Transverse colon (tissue), 4 donors: ENCODE data around the gene CAMTA1. TPM values are rescaled to one million over a fixed set of nuclear protein-coding genes. Genes with fewer than 3 reads are reported as not detected.

ENCODE experiments used
- DNase-seq: peaks from one replicate; pipeline ENCODE4 v3.0.0-alpha.2; 2019
- H3K27ac ChIP-seq, 4 donors: fragments of 200-600 bp; sonication (generic); 2 replicates each; pipeline ENCODE4 v1.5.1; 2016 to 2018; ENCODE audit warnings: inconsistent platforms in 4 of 4
- H3K27me3 ChIP-seq: fragments of 200-600 bp; sonication (generic); 2 replicates; pipeline ENCODE4 v1.5.1; 2017; ENCODE audit warnings: inconsistent platforms
- H3K36me3 ChIP-seq, 4 donors: fragments of 200-600 bp; sonication (generic); 2 replicates each; pipeline ENCODE4 v1.5.1; 2017 to 2019; ENCODE audit warnings: inconsistent platforms in 4 of 4
- H3K4me1 ChIP-seq, 4 donors: fragments of 200-600 bp; sonication (generic); 2 replicates each; pipeline ENCODE4 v1.5.1; 2017 to 2020; ENCODE audit warnings: inconsistent platforms in 4 of 4
- H3K4me3 ChIP-seq, 4 donors: fragments of 200-600 bp; sonication (generic); 1 replicate in 1 of 4; 2 replicates in 3 of 4; pipeline versions ENCODE4 v1.5.1 to v1.6.1; 2017 to 2019; ENCODE audit warnings: inconsistent platforms in 4 of 4
- H3K9me3 ChIP-seq, 2 donors: fragments of 200-600 bp; sonication (generic); 2 replicates each; pipeline ENCODE4 v1.5.1; 2017 to 2019; ENCODE audit warnings: inconsistent platforms in 2 of 2
- EP300 ChIP-seq: sonication (generic); formaldehyde crosslinking; IDR thresholded peaks from one replicate; pipeline ENCODE4 v1.6.1; 2017; ENCODE audit warnings: antibody characterized with exemption, low read depth
- POLR2A ChIP-seq: fragments of 450-650 bp; IDR thresholded peaks from one replicate; pipeline ENCODE4 v1.6.1; 2016; ENCODE audit warnings: antibody characterized with exemption, mild to moderate bottlenecking, moderate library complexity
- POLR2AphosphoS5 ChIP-seq, 3 donors: sonication (generic); formaldehyde crosslinking; IDR thresholded peaks; one replicate each; pipeline ENCODE4 v1.6.1; 2016; ENCODE audit warnings: antibody characterized with exemption in 3 of 3
- whole genome bisulfite sequencing, 2 donors: methylation state at CpG; one replicate each; pipeline ENCODE4 v1.1.5; 2018; ENCODE audit warnings: low coverage in 1 of 2; 5-methylcytosine and 5-hydroxymethylcytosine counted together
- in situ Hi-C, 4 donors: fragments of 200-750 bp; cut with MboI; loops; one replicate each; pipeline versions ENCODE4 v1.15.0 to v1.15.1; 2017; ENCODE audit warnings: low sequenced_read_pairs in 3 of 4, low pct_ligation_motif_present in 1 of 4, low pct_unique_long_range_greater_than_20kb in 1 of 4
- intact Hi-C: fragments of 100-400 bp; cut with DNase I; formaldehyde crosslinking; loops from one replicate; pipeline ENCODE4 v1.15.1; 2023; ENCODE audit warnings: low total_unique reads
- total RNA-seq, 4 donors: library from RNA; depleted of rRNA; stranded (reverse); fragments of >200 nt; gene quantifications; one replicate each; pipeline ENCODE4 v1.1.0, GENCODE V29; 2016
- TF ChIP-seq, protein P1 (sequence below), 5 experiments: fragments of 200-600 bp in 3 of 5; fragments of 450-650 bp in 2 of 5; sonication (generic) in 3 of 5; IDR thresholded peaks; 1 replicate in 2 of 5; 2 replicates in 3 of 5; pipeline ENCODE4 v1.5.1; 2016 to 2017; ENCODE audit warnings: antibody characterized with exemption in 5 of 5, inconsistent platforms in 3 of 5, mild to moderate bottlenecking in 2 of 5, moderate library complexity in 1 of 5

CAMTA1 gene
- total RNA-seq, 4 donors from 2014 or later = 93.8 to 268 (median 130) TPM

DNA sequence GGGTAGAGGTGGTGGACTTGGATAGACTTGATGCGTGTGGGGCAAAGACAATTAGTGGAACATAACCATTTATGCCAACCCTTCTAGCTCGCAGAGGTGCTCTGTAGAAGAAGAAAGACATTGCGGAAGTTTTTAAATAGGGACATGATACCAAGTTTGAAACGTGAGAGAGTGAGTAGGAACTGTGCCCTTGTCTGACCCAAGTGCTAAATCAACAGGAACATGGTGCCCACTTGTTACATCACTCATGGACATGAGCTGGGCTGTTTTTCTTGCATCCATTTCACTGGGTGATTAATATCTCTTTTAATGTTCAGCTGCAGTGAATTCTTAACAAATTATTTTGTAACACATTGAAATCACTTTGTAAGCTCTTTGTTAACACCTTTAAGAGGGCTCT, 577.7 kb downstream of the CAMTA1 start:
- in situ Hi-C loops = no loop called here

GRCh38 chr1:7363450-7363849, 578.2 kb downstream of the CAMTA1 start:
- TF ChIP-seq, protein P1, sequence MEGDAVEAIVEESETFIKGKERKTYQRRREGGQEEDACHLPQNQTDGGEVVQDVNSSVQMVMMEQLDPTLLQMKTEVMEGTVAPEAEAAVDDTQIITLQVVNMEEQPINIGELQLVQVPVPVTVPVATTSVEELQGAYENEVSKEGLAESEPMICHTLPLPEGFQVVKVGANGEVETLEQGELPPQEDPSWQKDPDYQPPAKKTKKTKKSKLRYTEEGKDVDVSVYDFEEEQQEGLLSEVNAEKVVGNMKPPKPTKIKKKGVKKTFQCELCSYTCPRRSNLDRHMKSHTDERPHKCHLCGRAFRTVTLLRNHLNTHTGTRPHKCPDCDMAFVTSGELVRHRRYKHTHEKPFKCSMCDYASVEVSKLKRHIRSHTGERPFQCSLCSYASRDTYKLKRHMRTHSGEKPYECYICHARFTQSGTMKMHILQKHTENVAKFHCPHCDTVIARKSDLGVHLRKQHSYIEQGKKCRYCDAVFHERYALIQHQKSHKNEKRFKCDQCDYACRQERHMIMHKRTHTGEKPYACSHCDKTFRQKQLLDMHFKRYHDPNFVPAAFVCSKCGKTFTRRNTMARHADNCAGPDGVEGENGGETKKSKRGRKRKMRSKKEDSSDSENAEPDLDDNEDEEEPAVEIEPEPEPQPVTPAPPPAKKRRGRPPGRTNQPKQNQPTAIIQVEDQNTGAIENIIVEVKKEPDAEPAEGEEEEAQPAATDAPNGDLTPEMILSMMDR (IDR thresholded peaks at IDR 0.05) = no peak
- no peak for TF ChIP-seq POLR2A
- no peak for TF ChIP-seq EP300
- TF ChIP-seq POLR2AphosphoS5 (IDR thresholded peaks at IDR 0.05) = no peak
- no peaks in the 10 kb centered on the region for H3K27me3 ChIP-seq
- WGBS, 2 donors = 65 to 69% methylated on average over 2 to 6 of the region's 6 CpGs

More for the DNA sequence above, 577.7 kb downstream of the CAMTA1 start:
- WGBS, 2 donors = 84% methylated on average over 4 of the region's 4 CpGs
- intact Hi-C loops = no loop called here
- TF ChIP-seq POLR2AphosphoS5 (IDR thresholded peaks at IDR 0.05) (no peak), POLR2A (no peak), EP300 (no peak)
- TF ChIP-seq, protein P1 (IDR thresholded peaks at IDR 0.05) = no peak
- no peak for DNase-seq
- no peaks in the 10 kb centered on the region for H3K9me3 ChIP-seq
- H3K27me3 ChIP-seq = no peaks in the 10 kb centered on the region
- no peak overlapping the region for H3K27ac ChIP-seq
- H3K4me1 ChIP-seq = peaks cover 0 to 9% (median 1%) of the 10 kb centered on the region in 4 donors
- no peaks in the 10 kb centered on the region for H3K36me3 ChIP-seq
- H3K4me3 ChIP-seq = no peak overlapping the region

GRCh38 chr1:7365706-7366105, 580.5 kb downstream of the CAMTA1 start:
- no peak for DNase-seq
- WGBS, 2 donors = 74% methylated on average over 8 of the region's 8 CpGs; no CpG with 5 or more reads in 1 of the 2 donors
- no peak overlapping the region for H3K4me3 ChIP-seq
- TF ChIP-seq EP300 (no peak), POLR2A (no peak), POLR2AphosphoS5 (IDR thresholded peaks at IDR 0.05) (no peak)
- TF ChIP-seq, protein P1 (IDR thresholded peaks at IDR 0.05) = no peak
- no peaks in the 10 kb centered on the region for H3K27me3 ChIP-seq
- H3K4me1 ChIP-seq = peaks cover 0 to 9% (median 1%) of the 10 kb centered on the region in 4 donors
- H3K36me3 ChIP-seq = no peaks in the 10 kb centered on the region
- H3K27ac ChIP-seq = no peak overlapping the region
- intact Hi-C loops (no loop called here), in situ Hi-C loops (no loop called here)
- H3K9me3 ChIP-seq = no peaks in the 10 kb centered on the region

More at GRCh38 chr1:7363450-7363849, 578.2 kb downstream of the CAMTA1 start:
- H3K27ac ChIP-seq = no peak overlapping the region
- no peaks in the 10 kb centered on the region for H3K9me3 ChIP-seq
- peaks cover 0 to 9% (median 1%) of the 10 kb centered on the region in 4 donors for H3K4me1 ChIP-seq
- in situ Hi-C loops = no loop called here
- intact Hi-C loops = no loop called here
- no peaks in the 10 kb centered on the region for H3K36me3 ChIP-seq
- no peak overlapping the region for H3K4me3 ChIP-seq
- no peak for DNase-seq

GRCh38 chr1:7366286-7366954, 581.2 kb downstream of the CAMTA1 start:
- Histone ChIP-seq H3K4me1 (peaks cover 0 to 9% (median 1%) of the 10 kb centered on the region in 4 donors), H3K27ac (peak overlapping the region in 1 of 4 donors; percentile 21), H3K9me3 (no peaks in the 10 kb centered on the region), H3K36me3 (no peaks in the 10 kb centered on the region), H3K27me3 (no peaks in the 10 kb centered on the region), H3K4me3 (no peak overlapping the region)
- in situ Hi-C loops = no loop called here
- intact Hi-C loops = no loop called here
- TF ChIP-seq EP300 (no peak), POLR2A (no peak), POLR2AphosphoS5 (IDR thresholded peaks at IDR 0.05) (no peak)
- TF ChIP-seq, protein P1 (IDR thresholded peaks at IDR 0.05) = no peak
- whole genome bisulfite sequencing, 2 donors = 66% methylated on average over 11 of the region's 11 CpGs; no CpG with 5 or more reads in 1 of the 2 donors
- no peak for DNase-seq
